ENCODE results near the gene FGF13.

DNA sequence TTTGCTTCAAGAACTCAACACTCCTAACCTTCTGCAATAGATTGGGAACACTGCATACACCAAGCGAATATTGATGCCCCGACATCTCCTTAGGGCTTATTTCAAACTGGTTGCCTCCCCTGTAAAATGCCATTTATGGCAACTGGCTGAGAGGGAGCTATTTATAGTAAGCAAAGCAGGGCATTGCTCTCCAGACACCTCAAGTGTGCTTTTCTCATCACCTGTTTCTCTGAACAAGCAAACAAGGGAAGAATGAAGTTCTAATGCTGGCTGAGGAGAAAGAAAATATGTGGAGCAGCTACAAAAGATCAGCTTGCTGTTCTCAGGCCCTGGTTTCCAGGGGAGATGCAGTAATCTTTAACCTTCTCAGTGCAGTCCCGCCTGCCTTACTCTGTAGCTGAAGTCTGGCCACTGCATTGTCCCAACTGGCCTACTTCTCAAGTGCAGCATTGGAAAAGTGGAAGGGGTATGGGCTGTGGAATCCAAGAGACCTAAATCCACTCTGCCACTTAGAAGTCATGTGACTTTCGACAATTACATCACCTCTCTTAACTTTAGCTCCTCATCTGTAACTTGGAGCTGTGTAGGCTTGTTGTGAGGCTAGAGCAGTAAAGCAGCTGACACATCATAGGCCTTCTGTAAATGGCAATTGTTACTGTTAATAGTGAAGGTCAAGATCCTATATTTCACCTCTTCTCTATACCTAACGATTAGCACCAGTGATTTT lies 47.9 kb upstream of the FGF13 start:
- TF ChIP-seq POLR2A (IDR thresholded peaks at IDR 0.05; ENCODE audit: low read length) (no peak), GATA1 (IDR thresholded peaks at IDR 0.05; ENCODE audit: low read depth, low read length) (no peak)

Measured in erythroblast (primary cell).